GM11168 (cell line): ENCODE measurements around the gene GJD4.

ENCODE experiments used
- in situ Hi-C: fragments of 300-500 bp; cut with MboI; formaldehyde crosslinking; loops from one replicate; pipeline ENCODE4 v1.12.0; 2022; ENCODE audit warnings: low sequenced_read_pairs; ENCODE audit not compliant: unreplicated experiment

GJD4 gene

DNA sequence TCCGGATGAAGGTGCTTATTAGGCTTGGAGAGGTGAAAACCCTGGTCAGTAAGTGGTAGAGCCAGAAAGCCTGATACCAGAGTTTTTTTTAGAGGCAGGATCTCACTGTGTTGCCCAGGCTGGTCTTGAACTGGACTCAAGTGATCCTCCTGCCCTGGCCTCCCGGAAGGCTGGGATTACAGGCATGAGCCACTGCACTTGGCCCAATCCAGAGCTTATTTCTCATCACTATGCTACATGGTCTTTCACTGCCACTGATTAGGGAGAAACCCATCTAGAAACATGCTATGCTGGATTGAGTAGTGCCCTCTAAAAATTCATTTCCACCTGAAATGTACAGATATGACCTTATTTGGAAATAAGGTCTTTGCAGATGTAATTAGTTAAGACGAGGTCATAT is 28.4 kb upstream of the GJD4 start:
- in situ Hi-C loops = no loop called here

DNA sequence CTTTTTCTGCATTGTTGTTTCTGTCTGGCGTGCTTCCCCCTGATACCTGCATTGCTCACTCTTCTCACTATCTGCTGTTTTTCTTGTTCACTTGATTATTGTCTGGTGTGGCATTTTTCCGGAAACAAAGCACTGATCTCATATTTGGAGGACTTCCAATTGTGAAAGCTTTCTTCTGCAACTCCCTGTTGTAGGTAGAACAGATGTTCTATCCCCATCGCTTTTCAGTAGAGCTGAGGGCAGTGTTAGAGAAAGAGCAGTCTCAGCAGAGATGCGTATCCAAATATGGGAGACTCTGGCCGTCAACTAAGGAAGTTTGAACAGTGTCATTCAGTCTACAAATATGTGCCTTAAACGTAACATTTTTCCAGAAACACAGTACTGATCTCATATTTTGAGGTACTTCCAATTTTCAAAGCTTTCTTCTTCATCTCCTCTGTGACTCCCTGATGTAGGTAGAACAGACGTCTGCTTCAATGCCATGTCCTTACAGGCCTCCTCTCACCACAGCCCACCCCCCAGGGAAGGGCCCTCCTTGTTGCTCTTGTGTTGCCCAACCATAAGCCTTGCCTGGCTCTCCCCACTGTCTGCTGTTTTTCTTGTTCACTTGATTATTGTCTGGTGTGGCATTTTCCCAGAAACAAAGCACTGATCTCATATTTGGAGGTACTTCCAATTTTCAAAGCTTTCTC is 27.1 kb upstream of the GJD4 start:
- in situ Hi-C loops = no loop called here

DNA sequence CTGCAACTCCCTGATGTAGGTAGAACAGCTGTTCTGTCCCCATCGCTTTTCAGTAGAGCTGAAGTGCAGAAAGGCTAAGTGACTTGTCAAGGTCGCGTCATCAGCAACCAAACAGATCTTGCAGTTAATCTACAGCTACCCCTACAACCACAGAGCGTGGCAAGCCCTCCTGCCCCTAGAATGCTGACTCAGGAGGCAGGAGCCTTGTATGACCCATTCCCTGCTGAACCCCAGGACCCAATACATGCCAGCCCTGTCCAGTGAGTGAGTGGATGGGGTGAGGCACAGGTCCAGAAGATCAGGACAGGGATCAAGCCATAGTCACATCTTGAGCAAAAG is 26.6 kb upstream of the GJD4 start:
- in situ Hi-C loops = no loop called here

DNA sequence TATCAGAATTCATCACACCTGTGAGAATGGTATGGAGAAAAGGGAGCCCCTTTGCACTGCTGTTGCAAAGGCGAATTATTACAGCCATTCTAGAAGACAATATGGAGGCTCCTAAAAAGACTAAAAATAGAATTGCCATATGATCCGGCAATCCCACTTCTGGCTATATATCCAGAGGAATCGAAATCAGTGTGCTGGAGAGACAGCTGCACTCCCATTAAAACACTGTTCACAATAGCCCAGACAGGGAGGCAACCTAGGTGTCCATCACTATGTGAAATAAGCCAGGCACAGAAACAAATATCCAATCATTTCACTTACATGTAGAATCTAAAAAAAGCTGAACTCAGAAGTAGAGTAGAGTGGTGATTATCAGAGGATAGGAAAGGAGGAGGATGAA is 26.0 kb upstream of the GJD4 start:
- in situ Hi-C loops = no loop called here

DNA sequence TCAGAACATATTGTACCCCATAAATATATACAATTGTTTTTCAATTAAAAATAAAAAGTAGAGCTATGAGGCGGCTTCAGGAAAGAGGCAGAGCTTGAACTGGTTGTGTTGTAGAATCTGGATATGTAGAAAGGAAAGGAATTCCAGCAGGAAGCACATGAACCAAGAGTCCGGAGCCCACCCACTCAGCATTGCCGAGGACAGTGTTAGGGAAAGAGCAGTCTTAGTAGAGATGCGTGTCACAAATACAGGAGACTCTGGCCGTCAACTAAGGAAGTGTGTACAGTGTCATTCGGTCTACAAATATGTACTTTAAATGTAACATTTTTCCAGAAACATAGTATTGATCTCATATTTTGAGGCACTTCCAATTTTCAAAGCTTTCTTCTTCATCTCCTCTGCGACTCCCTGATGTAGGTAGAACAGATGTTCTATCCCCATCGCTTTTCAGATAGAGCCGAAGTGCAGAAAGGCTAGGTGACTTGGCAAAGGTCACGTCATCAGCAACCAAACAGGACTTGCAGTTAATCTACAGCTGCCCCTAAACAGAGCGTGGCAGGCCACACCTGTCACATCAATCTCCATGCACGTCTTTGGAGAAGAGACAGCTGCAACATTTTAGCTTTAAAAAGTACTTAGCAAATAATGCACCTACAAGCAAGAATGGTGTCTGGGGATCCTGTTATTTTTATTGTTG is 25.3 kb upstream of the GJD4 start:
- in situ Hi-C loops = no loop called here

DNA sequence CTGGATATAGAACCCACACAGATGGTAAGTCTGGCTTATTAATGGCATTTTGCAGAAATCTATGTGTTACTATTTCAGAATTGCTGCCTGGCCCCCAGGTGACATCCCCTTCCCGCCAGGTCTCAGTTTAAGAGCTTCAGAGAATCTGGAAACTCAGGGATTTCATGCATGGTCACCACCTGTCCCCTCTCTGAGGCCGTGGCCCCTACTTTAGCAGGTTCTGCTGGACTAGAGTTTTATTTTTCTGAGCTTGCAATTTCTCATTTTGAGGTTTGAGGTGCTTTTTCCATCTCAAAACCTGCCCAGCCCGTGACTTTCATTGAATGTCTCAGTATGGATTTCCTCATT is 24.7 kb upstream of the GJD4 start:
- in situ Hi-C loops = no loop called here

DNA sequence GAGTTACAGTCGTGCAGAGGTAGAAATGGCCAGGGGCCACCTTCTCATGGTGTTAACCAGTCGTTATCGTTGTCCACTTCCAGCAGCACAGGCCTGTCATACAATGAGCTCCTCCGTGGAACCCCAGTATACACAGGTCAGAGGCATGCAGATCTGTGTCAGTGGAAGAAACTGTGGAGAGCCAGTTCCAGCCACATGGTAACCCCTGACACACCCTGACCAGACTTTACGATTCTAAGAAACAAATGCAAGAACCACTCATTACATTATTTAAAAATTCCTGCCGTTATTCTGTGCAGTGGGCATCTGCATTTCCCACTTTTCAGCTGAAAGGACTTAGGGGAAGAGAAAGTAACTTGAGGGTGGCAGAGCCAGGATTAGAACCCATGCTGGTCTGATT is 23.5 kb upstream of the GJD4 start:
- in situ Hi-C loops = no loop called here

DNA sequence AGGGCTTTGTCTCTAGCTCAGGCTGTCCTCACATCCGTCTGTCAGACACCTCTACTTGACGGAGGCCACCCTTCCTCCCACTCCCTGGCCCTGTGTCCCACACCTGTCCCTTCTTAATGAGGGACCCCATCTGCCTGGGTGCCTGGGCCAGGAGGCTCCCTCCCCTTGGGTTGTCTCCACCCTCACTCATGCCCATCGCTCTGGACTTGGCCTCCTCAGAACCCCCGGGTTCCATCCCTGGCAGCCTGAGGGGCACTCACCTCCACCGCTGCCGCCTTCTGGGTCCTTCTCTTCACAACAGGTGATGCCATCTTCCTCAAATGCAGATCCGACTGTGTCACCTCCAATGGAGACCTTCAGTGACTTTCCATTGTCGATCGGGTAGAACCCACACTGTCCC is 20.2 kb upstream of the GJD4 start:
- in situ Hi-C loops = no loop called here

DNA sequence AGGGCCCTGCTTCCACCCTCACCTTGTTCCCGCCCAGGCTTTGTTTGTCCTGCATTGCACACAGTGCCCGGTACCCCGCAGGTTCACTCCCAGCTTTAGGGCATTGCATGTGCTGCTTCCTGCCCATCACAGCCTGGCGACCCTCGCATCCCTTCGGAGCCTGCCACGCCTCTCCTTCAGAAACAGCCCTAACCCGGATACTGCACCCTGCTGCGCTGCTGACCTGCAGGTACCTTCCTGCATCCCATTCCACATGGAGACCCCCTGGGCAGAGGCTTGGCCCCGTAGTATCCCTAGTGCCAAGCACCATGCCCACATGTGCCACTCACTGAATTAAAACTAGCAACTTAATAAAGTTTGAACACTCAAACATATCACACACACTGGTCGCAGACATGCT is 19.8 kb upstream of the GJD4 start:
- in situ Hi-C loops = no loop called here

DNA sequence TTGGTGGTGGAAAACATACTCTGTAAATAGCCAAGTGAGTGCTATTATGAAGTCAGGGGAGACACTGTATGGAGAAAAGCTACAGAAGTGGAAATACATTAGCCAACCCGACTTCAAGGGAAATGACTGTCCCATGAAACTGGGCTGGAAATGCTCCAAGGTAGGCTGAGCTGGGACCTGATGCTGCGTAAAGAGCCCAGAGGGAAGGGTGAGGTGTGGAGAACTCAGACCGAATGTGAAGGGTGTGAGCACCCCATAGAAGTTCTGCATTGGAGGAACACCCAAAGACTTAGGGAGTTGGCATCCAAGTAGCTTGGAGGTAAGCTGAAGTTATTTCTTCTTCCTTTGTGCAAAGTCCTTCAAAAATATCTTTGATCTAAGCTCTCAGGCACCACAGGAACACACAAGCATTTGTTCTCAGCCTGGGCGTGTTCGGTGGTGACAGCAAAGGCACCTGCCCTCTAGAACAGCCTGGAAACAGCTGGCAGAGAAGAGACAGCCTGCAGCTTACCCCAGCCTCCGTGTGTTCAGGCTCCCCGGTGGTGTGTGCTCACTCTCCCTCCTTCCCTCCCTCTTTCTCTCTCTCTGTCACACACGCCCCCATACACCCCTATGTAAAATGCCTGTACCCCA is 19.1 kb upstream of the GJD4 start:
- in situ Hi-C loops = no loop called here

DNA sequence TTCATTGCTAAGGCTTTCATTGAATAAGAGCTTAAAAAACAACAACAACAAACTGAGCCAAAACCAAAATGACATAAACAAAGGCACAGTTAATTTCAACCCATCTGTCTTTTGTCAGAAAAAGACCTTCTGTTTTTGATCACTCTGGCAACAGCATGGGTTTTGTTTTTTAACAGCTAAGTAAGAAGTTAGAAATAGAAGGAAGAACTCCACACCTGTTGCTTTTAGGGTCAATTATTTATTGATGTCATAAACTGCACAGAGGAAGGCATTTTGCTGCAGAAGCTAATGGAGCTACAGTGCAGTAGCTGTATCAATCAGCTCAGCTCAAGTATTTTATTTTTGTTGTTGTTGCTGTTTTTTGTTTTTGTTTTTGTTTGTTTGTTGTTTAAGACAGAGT is 16.3 kb upstream of the GJD4 start:
- in situ Hi-C loops = no loop called here

DNA sequence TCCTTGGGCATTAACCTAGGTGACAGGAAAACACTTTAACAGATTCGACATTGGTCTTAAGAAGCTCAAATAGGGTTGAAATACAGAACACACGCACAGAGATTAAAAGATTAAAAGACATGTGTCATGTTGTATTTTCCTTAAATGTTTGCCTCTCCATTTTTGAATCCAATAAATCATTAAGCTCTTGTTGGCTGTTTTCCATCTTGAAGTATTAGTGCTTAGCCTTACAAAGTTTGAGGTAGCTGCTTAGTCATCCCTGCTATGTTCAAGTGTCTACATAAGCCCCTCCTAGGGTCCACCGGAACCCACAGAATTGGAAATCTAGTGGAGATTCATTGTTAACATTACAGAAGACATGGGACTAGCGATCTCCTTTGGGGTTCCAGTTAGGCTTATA is 12.7 kb upstream of the GJD4 start:
- in situ Hi-C loops = no loop called here

DNA sequence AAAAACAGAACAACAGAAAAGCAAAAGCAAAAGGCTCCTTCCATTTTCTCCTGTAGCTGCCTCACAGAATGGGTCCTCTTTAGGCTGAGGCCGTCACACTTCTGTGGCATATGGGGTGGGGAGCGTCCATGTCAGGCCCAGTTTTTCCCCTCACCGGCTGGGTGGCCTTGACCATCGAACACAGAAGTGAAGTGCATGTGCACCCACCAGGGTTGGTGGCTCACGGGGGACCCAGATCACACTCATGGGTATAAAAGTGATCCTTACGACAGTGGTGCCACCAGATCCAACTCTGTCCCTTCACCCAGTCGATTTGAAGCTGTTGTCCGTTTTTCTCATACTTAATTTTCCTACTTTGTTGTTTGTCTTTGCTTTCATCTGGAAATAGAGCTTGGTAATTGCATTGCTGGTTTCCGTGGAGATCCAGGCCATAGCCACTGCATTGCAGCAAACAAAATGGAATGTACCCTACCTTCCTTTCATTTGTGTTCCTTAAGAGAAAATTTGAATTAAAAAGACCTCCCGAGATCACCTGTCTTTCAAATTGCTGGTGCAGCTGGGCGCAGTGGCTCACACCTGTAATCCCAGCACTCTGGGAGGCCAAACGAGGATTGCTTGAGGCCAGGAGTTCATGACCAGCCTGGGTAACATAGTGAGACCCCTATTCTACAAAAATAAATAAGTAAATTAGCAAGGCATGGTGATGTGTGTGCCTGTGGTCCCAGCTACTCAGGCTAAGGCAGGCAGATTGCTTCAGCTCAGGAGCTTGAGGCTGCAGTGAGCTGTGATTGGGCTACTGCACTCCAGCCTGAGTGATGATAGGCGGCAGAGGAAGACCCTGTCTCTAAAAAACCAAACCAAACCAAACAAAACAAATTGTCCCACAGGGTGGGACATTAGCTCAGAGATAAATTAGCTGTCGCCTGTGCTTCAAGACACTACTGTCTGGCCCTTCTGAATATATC is 10.7 kb upstream of the GJD4 start:
- in situ Hi-C loops = no loop called here

DNA sequence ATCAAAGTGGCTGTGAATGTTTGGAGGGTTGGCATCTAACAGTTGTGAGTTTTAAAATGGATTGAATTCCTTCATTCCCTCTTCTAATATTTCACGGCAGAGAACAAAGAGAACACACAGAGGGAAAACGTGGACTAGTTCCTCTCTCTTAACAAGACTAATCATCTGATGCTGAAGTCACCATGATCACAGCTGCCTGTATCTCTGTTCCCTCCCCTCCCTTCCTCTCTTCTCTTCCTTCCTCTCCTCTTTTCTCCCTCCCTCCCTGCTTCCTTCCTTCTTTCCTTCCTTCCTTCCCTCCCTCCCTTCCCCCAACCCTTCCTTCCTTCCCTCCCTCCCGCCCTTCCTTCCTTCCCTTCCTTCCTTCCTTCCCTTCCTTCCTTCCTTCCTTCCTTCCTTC is 10.0 kb upstream of the GJD4 start:
- in situ Hi-C loops = no loop called here

DNA sequence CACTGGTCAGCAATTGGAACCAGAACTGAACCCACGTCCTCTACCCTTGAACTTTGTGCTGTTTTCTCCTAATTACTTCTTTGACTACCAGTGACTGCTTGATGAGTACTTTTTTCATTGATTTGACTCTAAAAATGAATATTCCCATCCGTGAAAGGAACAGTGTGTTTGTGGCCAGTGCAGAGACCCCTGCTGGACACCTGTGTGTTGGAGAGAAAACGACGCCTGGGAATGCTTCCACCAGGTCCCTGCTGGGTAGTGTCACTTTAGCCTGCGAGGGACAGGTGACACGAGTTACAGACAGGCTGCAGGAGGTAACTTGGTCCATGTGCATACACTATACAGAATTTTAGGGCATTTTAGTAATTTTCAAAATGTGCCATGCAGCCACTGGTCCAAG is 6.8 kb upstream of the GJD4 start:
- in situ Hi-C loops = no loop called here

DNA sequence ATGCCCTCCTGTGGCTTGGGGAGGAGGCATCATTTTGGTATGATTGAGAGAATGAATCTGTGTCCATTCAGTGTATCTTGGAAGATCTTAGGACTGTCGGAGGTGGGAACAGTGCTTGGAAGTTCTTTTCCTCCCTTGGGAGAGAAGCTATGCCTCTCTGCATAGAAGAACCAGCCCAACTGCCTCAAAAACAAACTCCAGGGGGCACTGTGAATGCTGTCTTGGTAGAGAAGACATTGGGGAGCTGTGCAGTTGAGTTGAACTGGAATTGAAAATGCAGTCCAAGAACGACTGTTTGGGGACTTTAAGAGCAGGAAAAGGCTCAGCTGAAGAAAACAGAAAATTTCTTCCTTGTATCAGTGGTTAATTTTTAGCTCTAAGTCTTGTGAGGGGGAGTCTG is 4.9 kb upstream of the GJD4 start:
- in situ Hi-C loops = no loop called here

DNA sequence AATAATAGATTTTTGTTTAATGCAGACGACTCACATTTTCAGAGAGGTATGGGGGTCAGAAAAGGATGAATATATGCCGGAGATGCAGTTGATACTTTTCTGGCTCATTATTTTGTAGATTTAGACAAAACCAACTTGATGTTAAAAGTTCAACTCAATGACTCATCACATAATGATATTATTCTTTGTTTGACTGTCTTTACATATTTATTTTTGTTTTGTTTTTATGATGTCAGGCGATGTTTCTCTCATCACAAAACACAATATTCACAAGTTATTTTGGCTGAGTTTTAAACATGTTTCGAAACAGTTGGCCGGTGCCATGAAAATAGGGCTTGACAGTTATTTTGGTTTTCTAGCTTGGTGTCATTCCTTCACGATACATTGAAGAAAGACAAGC is 1.3 kb downstream of the GJD4 start:
- in situ Hi-C loops = no loop called here

DNA sequence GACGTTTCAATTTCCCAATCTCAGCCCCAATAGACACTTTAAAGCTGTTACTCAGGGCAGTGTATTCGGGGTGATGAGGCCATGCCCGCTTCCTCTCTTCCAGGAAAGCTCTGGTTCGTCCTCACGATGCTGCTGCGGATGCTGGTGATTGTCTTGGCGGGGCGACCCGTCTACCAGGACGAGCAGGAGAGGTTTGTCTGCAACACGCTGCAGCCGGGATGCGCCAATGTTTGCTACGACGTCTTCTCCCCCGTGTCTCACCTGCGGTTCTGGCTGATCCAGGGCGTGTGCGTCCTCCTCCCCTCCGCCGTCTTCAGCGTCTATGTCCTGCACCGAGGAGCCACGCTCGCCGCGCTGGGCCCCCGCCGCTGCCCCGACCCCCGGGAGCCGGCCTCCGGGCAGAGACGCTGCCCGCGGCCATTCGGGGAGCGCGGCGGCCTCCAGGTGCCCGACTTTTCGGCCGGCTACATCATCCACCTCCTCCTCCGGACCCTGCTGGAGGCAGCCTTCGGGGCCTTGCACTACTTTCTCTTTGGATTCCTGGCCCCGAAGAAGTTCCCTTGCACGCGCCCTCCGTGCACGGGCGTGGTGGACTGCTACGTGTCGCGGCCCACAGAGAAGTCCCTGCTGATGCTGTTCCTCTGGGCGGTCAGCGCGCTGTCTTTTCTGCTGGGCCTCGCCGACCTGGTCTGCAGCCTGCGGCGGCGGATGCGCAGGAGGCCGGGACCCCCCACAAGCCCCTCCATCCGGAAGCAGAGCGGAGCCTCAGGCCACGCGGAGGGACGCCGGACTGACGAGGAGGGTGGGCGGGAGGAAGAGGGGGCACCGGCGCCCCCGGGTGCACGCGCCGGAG is 2.6 kb downstream of the GJD4 start:
- in situ Hi-C loops = no loop called here

DNA sequence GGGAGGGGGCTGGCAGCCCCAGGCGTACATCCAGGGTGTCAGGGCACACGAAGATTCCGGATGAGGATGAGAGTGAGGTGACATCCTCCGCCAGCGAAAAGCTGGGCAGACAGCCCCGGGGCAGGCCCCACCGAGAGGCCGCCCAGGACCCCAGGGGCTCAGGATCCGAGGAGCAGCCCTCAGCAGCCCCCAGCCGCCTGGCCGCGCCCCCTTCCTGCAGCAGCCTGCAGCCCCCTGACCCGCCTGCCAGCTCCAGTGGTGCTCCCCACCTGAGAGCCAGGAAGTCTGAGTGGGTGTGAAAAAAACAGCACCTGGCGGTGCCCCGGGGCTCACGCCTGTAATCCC is 3.2 kb downstream of the GJD4 start:
- in situ Hi-C loops = no loop called here

DNA sequence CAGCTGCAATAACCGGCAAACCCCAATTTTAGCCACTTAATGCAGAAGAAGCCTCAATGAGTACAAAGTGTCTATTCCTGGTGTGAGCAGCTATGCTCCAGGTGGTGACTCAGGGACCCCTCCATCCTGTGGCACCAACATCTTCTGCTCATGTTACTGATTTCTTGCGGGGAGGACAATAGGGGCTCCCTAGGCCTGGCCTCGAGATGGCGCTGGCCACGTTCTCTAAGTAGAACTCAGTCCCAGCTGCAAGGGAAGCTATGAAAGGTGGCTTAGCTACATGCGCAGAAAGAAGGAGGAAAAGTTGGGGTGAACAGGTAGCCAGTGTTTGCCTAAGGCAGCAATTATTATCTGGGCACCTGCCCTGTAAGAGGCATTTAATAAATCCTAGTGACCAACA is 6.6 kb downstream of the GJD4 start:
- in situ Hi-C loops = no loop called here
